ENCODE data around the gene YWHAG. TPM values are rescaled to one million over a fixed set of nuclear protein-coding genes. Genes with fewer than 3 reads are reported as not detected.
"Not testable (repeated sequence)": the region's sequence is repeated elsewhere in the genome, so short reads cannot be mapped to it uniquely, and the experiment has no call there.

YWHAG gene
- total RNA-seq, 1 donor = 121 TPM

- no peak for TF ChIP-seq CTCF (IDR thresholded peaks at IDR 0.05; ENCODE audit: extremely low read depth, low read depth, low read length)
- Histone ChIP-seq H2AFZ (ENCODE audit: low read length) (peak overlapping the region; percentile 95), H3K9me3 (ENCODE audit: low read depth, low read length) (no peaks in the 10 kb centered on the region), H3K4me2 (ENCODE audit: insufficient read depth, low read length) (peak overlapping the region; percentile 90), H3K27me3 (ENCODE audit: insufficient read depth, low read length) (no peaks in the 10 kb centered on the region), H3K4me1 (ENCODE audit: insufficient read depth, low read length) (peaks cover 26% of the 10 kb centered on the region), H3K79me2 (ENCODE audit: insufficient read depth, low read length) (peaks cover 18% of the 10 kb centered on the region), H3K4me3 (ENCODE audit: insufficient read depth, low read length) (peak overlapping the region; percentile 85), H3K36me3 (ENCODE audit: insufficient read depth, low read length) (peaks cover 7% of the 10 kb centered on the region), H4K20me1 (ENCODE audit: insufficient read depth, low read length) (peaks cover 12% of the 10 kb centered on the region), H3K27ac (ENCODE audit: low read depth, low read length) (peak overlapping the region; percentile 74)
- DNase-seq (ENCODE audit: insufficient read length, low spot score, missing footprints) = peak; percentile 99
Measured at GRCh38 chr7:76317782-76318487, 40.9 kb downstream of the YWHAG start.

DNA sequence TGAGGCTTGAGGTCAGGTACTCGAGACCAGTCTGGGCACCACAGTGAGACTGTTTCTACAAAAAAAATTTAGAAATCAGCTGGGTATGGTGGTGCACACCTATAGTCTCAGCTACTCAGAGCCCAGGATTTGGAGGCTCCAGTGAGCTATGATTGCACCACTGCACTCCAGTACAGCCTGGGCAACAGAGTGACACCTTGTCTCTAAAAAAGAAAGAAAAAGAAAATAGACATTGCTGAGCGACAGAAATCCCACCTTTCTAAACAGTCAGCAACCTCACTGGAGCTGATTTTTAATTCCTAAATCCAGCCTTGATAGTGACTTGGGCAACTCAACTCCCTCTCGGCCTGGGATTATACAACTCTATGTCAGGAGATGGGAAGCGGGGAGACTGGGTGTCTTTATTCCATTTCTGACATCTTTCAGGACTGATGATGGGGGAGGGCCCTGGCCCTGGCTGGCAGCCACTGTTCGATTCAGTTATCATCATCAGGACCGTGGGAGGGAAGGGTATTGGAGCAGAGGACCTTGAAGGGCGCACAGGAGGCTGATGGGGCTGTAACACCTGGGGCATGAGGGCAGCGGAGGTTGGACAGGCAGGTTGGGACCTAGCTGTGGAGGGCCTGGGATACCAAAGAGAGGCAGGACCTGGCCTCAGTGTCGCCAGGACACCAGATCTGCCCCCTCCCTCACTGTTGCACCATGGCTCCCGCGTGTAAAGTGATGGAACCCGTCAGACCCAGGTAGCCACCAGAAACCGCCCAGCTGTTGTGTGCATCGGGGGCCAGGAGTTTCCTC is 41.6 kb downstream of the YWHAG start:
- Histone ChIP-seq H3K4me3 (ENCODE audit: insufficient read depth, low read length) (peak overlapping the region; percentile 85), H4K20me1 (ENCODE audit: insufficient read depth, low read length) (peaks cover 6% of the 10 kb centered on the region), H3K79me2 (ENCODE audit: insufficient read depth, low read length) (peaks cover 18% of the 10 kb centered on the region), H3K27me3 (ENCODE audit: insufficient read depth, low read length) (no peaks in the 10 kb centered on the region), H3K27ac (ENCODE audit: low read depth, low read length) (peak overlapping the region; percentile 74), H3K36me3 (ENCODE audit: insufficient read depth, low read length) (peaks cover 7% of the 10 kb centered on the region), H2AFZ (ENCODE audit: low read length) (peak overlapping the region; percentile 95), H3K4me1 (ENCODE audit: insufficient read depth, low read length) (peaks cover 18% of the 10 kb centered on the region), H3K9me3 (ENCODE audit: low read depth, low read length) (no peaks in the 10 kb centered on the region), H3K4me2 (ENCODE audit: insufficient read depth, low read length) (peak overlapping the region; percentile 90)
- DNase-seq (ENCODE audit: insufficient read length, low spot score, missing footprints) = peak; percentile 29
- TF ChIP-seq CTCF (IDR thresholded peaks at IDR 0.05; ENCODE audit: extremely low read depth, low read depth, low read length) = no peak

- Histone ChIP-seq H3K27me3 (ENCODE audit: insufficient read depth, low read length) (no peaks in the 10 kb centered on the region), H3K36me3 (ENCODE audit: insufficient read depth, low read length) (peaks cover 3% of the 10 kb centered on the region), H3K27ac (ENCODE audit: low read depth, low read length) (no peak overlapping the region), H2AFZ (ENCODE audit: low read length) (no peak overlapping the region), H3K4me1 (ENCODE audit: insufficient read depth, low read length) (peaks cover 14% of the 10 kb centered on the region), H4K20me1 (ENCODE audit: insufficient read depth, low read length) (peaks cover 2% of the 10 kb centered on the region), H3K79me2 (ENCODE audit: insufficient read depth, low read length) (peaks cover 8% of the 10 kb centered on the region), H3K9me3 (ENCODE audit: low read depth, low read length) (no peaks in the 10 kb centered on the region), H3K4me3 (ENCODE audit: insufficient read depth, low read length) (no peak overlapping the region), H3K4me2 (ENCODE audit: insufficient read depth, low read length) (no peak overlapping the region)
- peak; percentile 27 for DNase-seq (ENCODE audit: insufficient read length, low spot score, missing footprints)
- TF ChIP-seq CTCF (IDR thresholded peaks at IDR 0.05; ENCODE audit: extremely low read depth, low read depth, low read length) = no peak
Measured at GRCh38 chr7:76315364-76315763, 43.4 kb downstream of the YWHAG start.

- not testable (repeated sequence) for H3K4me3 ChIP-seq (ENCODE audit: insufficient read depth, low read length); H3K27me3 ChIP-seq (ENCODE audit: insufficient read depth, low read length); H3K4me2 ChIP-seq (ENCODE audit: insufficient read depth, low read length); DNase-seq (ENCODE audit: insufficient read length, low spot score, missing footprints); H3K79me2 ChIP-seq (ENCODE audit: insufficient read depth, low read length); H2AFZ ChIP-seq (ENCODE audit: low read length); H4K20me1 ChIP-seq (ENCODE audit: insufficient read depth, low read length); H3K9me3 ChIP-seq (ENCODE audit: low read depth, low read length); H3K27ac ChIP-seq (ENCODE audit: low read depth, low read length); H3K36me3 ChIP-seq (ENCODE audit: insufficient read depth, low read length)
- H3K4me1 ChIP-seq (ENCODE audit: insufficient read depth, low read length) = peaks cover 14% of the 10 kb centered on the region
Measured at GRCh38 chr7:76314740-76315139, 44.1 kb downstream of the YWHAG start.

Data from osteoblast (primary cell).